Activated CD4-positive, alpha-beta T cell treated with anti-CD3 and anti-CD28 coated beads for 36 hours (primary cell): ENCODE measurements around the gene SLMAP. TPM values are rescaled to one million over a fixed set of nuclear protein-coding genes. Genes with fewer than 3 reads are reported as not detected.

Experiments used
- ATAC-seq: fragments of 200-7000 bp; cut with Tn5 transposase; one replicate; pipeline ENCODE4 v1.10.0; 2021; ENCODE audit warnings: mild to moderate bottlenecking, moderate library complexity
- CTCF ChIA-PET: fragments of 350-600 bp; sonication (Branson Sonifier 250); formaldehyde crosslinking; loops from one replicate; lab custom pipeline; 2021; ENCODE audit warnings: antibody characterized with exemption; lab: Charles Lee
- POLR2A ChIA-PET: fragments of 350-600 bp; sonication (Branson Sonifier 250); formaldehyde crosslinking; loops from one replicate; lab custom pipeline; 2021; ENCODE audit warnings: antibody characterized with exemption, inconsistent platforms; lab: Charles Lee
- DNase-seq: peaks from one replicate; pipeline ENCODE4 v3.0.0-alpha.2; 2020
- H3K27ac Mint-ChIP-seq: one replicate; pipeline ENCODE4 v1.8.0; 2021; ENCODE audit warnings: mixed read lengths
- H3K27me3 Mint-ChIP-seq: one replicate; pipeline ENCODE4 v1.8.0; 2021; ENCODE audit warnings: mixed read lengths
- H3K36me3 Mint-ChIP-seq: one replicate; pipeline ENCODE4 v1.8.0; 2021; ENCODE audit warnings: low read depth, mixed read lengths
- H3K4me1 Mint-ChIP-seq: one replicate; pipeline ENCODE4 v1.8.0; 2021; ENCODE audit warnings: mixed read lengths
- H3K4me3 Mint-ChIP-seq: one replicate; pipeline ENCODE4 v1.8.0; 2021; ENCODE audit warnings: mild to moderate bottlenecking, moderate library complexity, mixed read lengths
- H3K9me3 Mint-ChIP-seq: one replicate; pipeline ENCODE4 v1.8.0; 2021; ENCODE audit warnings: low read depth, mixed read lengths
- intact Hi-C, 2 experiments: fragments of 100-400 bp; cut with DNase I in 1 of 2; cut with micrococcal nuclease in 1 of 2; formaldehyde crosslinking; loops; one replicate each; pipeline versions ENCODE4 v1.14.2 to v1.15.1; 2022 to 2024; cut with DNase I, micrococcal nuclease
- total RNA-seq, 2 experiments: library from RNA; stranded (reverse); gene quantifications; one replicate each; pipeline ENCODE4 v1.2.3, GENCODE V29; 2021

The SLMAP gene
- total RNA-seq, 2 experiments from 2014 or later = 43.1 to 55.3 TPM

GRCh38 chr3:57815036-57815435 is 58.9 kb downstream of the SLMAP start:
- ChIA-PET CTCF (interaction anchor here (0.6 kb wide), 1 partner anchor 90 kb away, joined by 3 read pairs; no protein-coding TSS in a partner anchor), POLR2A (interaction anchor here (0.6 kb wide), 1 partner anchor 259 kb away, joined by 3 read pairs; no protein-coding TSS in a partner anchor)
- Mint-ChIP-seq H3K4me3 (no peak overlapping the region), H3K27me3 (no peaks in the 10 kb centered on the region), H3K27ac (no peak overlapping the region), H3K4me1 (peaks cover 40% of the 10 kb centered on the region), H3K9me3 (peaks cover 5% of the 10 kb centered on the region), H3K36me3 (peaks cover 6% of the 10 kb centered on the region)
- DNase-seq (peak; percentile 55), ATAC-seq (peak; percentile 77)
- intact Hi-C loops = no loop called here

- H3K4me3 Mint-ChIP-seq = no peak overlapping the region
- no peak overlapping the region for H3K27ac Mint-ChIP-seq
- no peak for ATAC-seq
- peaks cover 40% of the 10 kb centered on the region for H3K4me1 Mint-ChIP-seq
- H3K27me3 Mint-ChIP-seq = no peaks in the 10 kb centered on the region
- no peak for DNase-seq
- ChIA-PET CTCF (interaction anchor here (0.7 to 1.7 kb wide), 4 partner anchors 9 to 647 kb away, joined by 3 to 4 read pairs (median 3); no protein-coding TSS in a partner anchor), POLR2A (interaction anchor here (0.6 kb wide), 1 partner anchor 35 kb away, joined by 3 read pairs; no protein-coding TSS in a partner anchor)
- H3K36me3 Mint-ChIP-seq = peaks cover 6% of the 10 kb centered on the region
- intact Hi-C loops = no loop called here
- peaks cover 5% of the 10 kb centered on the region for H3K9me3 Mint-ChIP-seq
Observed at GRCh38 chr3:57816471-57817095, 60.5 kb downstream of the SLMAP start.

GRCh38 chr3:57818772-57819171 is 62.7 kb downstream of the SLMAP start:
- Mint-ChIP-seq H3K27me3 (no peaks in the 10 kb centered on the region), H3K4me3 (no peak overlapping the region), H3K27ac (no peak overlapping the region), H3K9me3 (no peaks in the 10 kb centered on the region), H3K36me3 (no peaks in the 10 kb centered on the region), H3K4me1 (peaks cover 43% of the 10 kb centered on the region)
- intact Hi-C loops = no loop called here
- CTCF ChIA-PET = interaction anchor here (1.2 kb wide), 1 partner anchor 20 kb away, joined by 3 read pairs; no protein-coding TSS in a partner anchor
- ATAC-seq (peak; percentile 58), DNase-seq (no peak)
- POLR2A ChIA-PET = no interaction called here

- no peaks in the 10 kb centered on the region for H3K9me3 Mint-ChIP-seq
- ChIA-PET POLR2A (no interaction called here), CTCF (no interaction called here)
- H3K4me3 Mint-ChIP-seq = no peak overlapping the region
- DNase-seq (no peak), ATAC-seq (no peak)
- intact Hi-C loops = loop anchor here in 1 of 2 experiments (10.0 kb wide), 1 partner anchor 426 kb away; no protein-coding TSS in a partner anchor
- no peak overlapping the region for H3K27ac Mint-ChIP-seq
- no peaks in the 10 kb centered on the region for H3K27me3 Mint-ChIP-seq
- H3K4me1 Mint-ChIP-seq = peaks cover 39% of the 10 kb centered on the region
- no peaks in the 10 kb centered on the region for H3K36me3 Mint-ChIP-seq
Observed at GRCh38 chr3:57820479-57820878, 64.4 kb downstream of the SLMAP start.

- H3K27ac Mint-ChIP-seq = no peak overlapping the region
- peaks cover 34% of the 10 kb centered on the region for H3K4me1 Mint-ChIP-seq
- H3K4me3 Mint-ChIP-seq = no peak overlapping the region
- no peaks in the 10 kb centered on the region for H3K9me3 Mint-ChIP-seq
- POLR2A ChIA-PET = no interaction called here
- no peak for DNase-seq
- CTCF ChIA-PET = no interaction called here
- no peaks in the 10 kb centered on the region for H3K27me3 Mint-ChIP-seq
- intact Hi-C loops = loop anchor here in 1 of 2 experiments (10.0 kb wide), 1 partner anchor 427 kb away; no protein-coding TSS in a partner anchor
- ATAC-seq = no peak
- no peaks in the 10 kb centered on the region for H3K36me3 Mint-ChIP-seq
Observed at GRCh38 chr3:57821765-57822164, 65.7 kb downstream of the SLMAP start.

- H3K27me3 Mint-ChIP-seq = no peaks in the 10 kb centered on the region
- no peak overlapping the region for H3K4me3 Mint-ChIP-seq
- ATAC-seq = no peak
- intact Hi-C loops = loop anchor here in 1 of 2 experiments (10.0 kb wide), 1 partner anchor 428 kb away; no protein-coding TSS in a partner anchor
- H3K4me1 Mint-ChIP-seq = peaks cover 29% of the 10 kb centered on the region
- H3K36me3 Mint-ChIP-seq = no peaks in the 10 kb centered on the region
- CTCF ChIA-PET = no interaction called here
- H3K27ac Mint-ChIP-seq = no peak overlapping the region
- POLR2A ChIA-PET = interaction anchor here (0.6 kb wide), 1 partner anchor 681 kb away, joined by 6 read pairs; no protein-coding TSS in a partner anchor
- no peak for DNase-seq
- H3K9me3 Mint-ChIP-seq = no peaks in the 10 kb centered on the region
Observed at GRCh38 chr3:57822686-57823085, 66.6 kb downstream of the SLMAP start.

- H3K27me3 Mint-ChIP-seq = no peaks in the 10 kb centered on the region
- H3K4me3 Mint-ChIP-seq = no peak overlapping the region
- no peaks in the 10 kb centered on the region for H3K36me3 Mint-ChIP-seq
- no peak overlapping the region for H3K27ac Mint-ChIP-seq
- CTCF ChIA-PET = interaction anchor here (0.6 to 1.4 kb wide), 5 partner anchors 10 to 428 kb away, joined by 3 to 5 read pairs (median 4); no protein-coding TSS in a partner anchor
- DNase-seq (no peak), ATAC-seq (no peak)
- H3K4me1 Mint-ChIP-seq = peaks cover 17% of the 10 kb centered on the region
- intact Hi-C loops = loop anchor here in 1 of 2 experiments (10.0 kb wide), 1 partner anchor 430 kb away; no protein-coding TSS in a partner anchor
- H3K9me3 Mint-ChIP-seq = no peaks in the 10 kb centered on the region
- POLR2A ChIA-PET = interaction anchor here (0.6 kb wide), 1 partner anchor 14 kb away, joined by 3 read pairs; no protein-coding TSS in a partner anchor
Observed at GRCh38 chr3:57825116-57825515, 69.0 kb downstream of the SLMAP start.

- Mint-ChIP-seq H3K36me3 (peaks cover 2% of the 10 kb centered on the region), H3K27me3 (no peaks in the 10 kb centered on the region), H3K27ac (no peak overlapping the region), H3K9me3 (no peaks in the 10 kb centered on the region), H3K4me3 (no peak overlapping the region), H3K4me1 (peaks cover 17% of the 10 kb centered on the region)
- intact Hi-C loops = loop anchor here in 1 of 2 experiments (10.0 kb wide), 1 partner anchor 432 kb away; no protein-coding TSS in a partner anchor
- ChIA-PET CTCF (interaction anchor here (0.6 to 1.4 kb wide), 7 partner anchors 9 to 429 kb away, joined by 3 to 5 read pairs (median 3); no protein-coding TSS in a partner anchor), POLR2A (interaction anchor here (0.6 kb wide), 1 partner anchor 71 kb away, joined by 4 read pairs; no protein-coding TSS in a partner anchor)
- no peak for DNase-seq
- ATAC-seq = no peak
Observed at GRCh38 chr3:57826245-57826951, 70.3 kb downstream of the SLMAP start.

GRCh38 chr3:57826952-57827723 is 71.0 kb downstream of the SLMAP start:
- H3K36me3 Mint-ChIP-seq = peaks cover 6% of the 10 kb centered on the region
- H3K4me1 Mint-ChIP-seq = peaks cover 13% of the 10 kb centered on the region
- H3K9me3 Mint-ChIP-seq = no peaks in the 10 kb centered on the region
- no peak for ATAC-seq
- intact Hi-C loops = loop anchor here in 1 of 2 experiments (10.0 kb wide), 1 partner anchor 432 kb away; no protein-coding TSS in a partner anchor
- H3K27me3 Mint-ChIP-seq = no peaks in the 10 kb centered on the region
- ChIA-PET CTCF (interaction anchor here (1.2 kb wide), 1 partner anchor 171 kb away, joined by 3 read pairs; no protein-coding TSS in a partner anchor), POLR2A (interaction anchor here (0.6 kb wide), 1 partner anchor 71 kb away, joined by 4 read pairs; no protein-coding TSS in a partner anchor)
- H3K27ac Mint-ChIP-seq = no peak overlapping the region
- no peak for DNase-seq
- no peak overlapping the region for H3K4me3 Mint-ChIP-seq

GRCh38 chr3:57827757-57828156 is 71.6 kb downstream of the SLMAP start:
- ChIA-PET CTCF (no interaction called here), POLR2A (no interaction called here)
- Mint-ChIP-seq H3K9me3 (no peaks in the 10 kb centered on the region), H3K27ac (no peak overlapping the region), H3K4me3 (no peak overlapping the region), H3K36me3 (peaks cover 9% of the 10 kb centered on the region), H3K27me3 (no peaks in the 10 kb centered on the region), H3K4me1 (peaks cover 13% of the 10 kb centered on the region)
- intact Hi-C loops = loop anchor here in 1 of 2 experiments (10.0 kb wide), 1 partner anchor 433 kb away; no protein-coding TSS in a partner anchor
- ATAC-seq (no peak), DNase-seq (no peak)
